Rectal smooth muscle tissue (tissue), 1 donor: Measurements from ENCODE around the gene MAN1C1.
"Not testable (repeated sequence)": the region's sequence is repeated elsewhere in the genome, so short reads cannot be mapped to it uniquely, and the experiment has no call there.

Experiments used
- H3K27ac ChIP-seq: one replicate; pipeline ENCODE4 v1.7.0; 2013; ENCODE audit warnings: low read depth, low read length, inconsistent platforms
- H3K27me3 ChIP-seq: one replicate; pipeline ENCODE4 v1.7.0; 2013; ENCODE audit warnings: low read length; ENCODE audit not compliant: control insufficient read depth, insufficient read depth
- H3K36me3 ChIP-seq: one replicate; pipeline ENCODE4 v1.7.0; 2013; ENCODE audit warnings: low read length; ENCODE audit not compliant: control insufficient read depth, insufficient read depth
- H3K4me1 ChIP-seq: one replicate; pipeline ENCODE4 v1.7.0; 2013; ENCODE audit warnings: low read length; ENCODE audit not compliant: control insufficient read depth, insufficient read depth
- H3K4me3 ChIP-seq: one replicate; pipeline ENCODE4 v1.7.0; 2013; ENCODE audit warnings: low read length
- H3K9ac ChIP-seq: one replicate; pipeline ENCODE4 v1.7.0; 2013; ENCODE audit warnings: low read length

MAN1C1 gene

GRCh38 chr1:25573961-25574360, 42.6 kb upstream of the MAN1C1 start:
- Histone ChIP-seq H3K36me3 (no peaks in the 10 kb centered on the region), H3K4me3 (no peak overlapping the region), H3K4me1 (peaks cover 3% of the 10 kb centered on the region), H3K27me3 (peaks cover 1% of the 10 kb centered on the region), H3K27ac (no peak overlapping the region), H3K9ac (no peak overlapping the region)

GRCh38 chr1:25575191-25575590, 41.4 kb upstream of the MAN1C1 start:
- Histone ChIP-seq H3K4me3 (no peak overlapping the region), H3K27me3 (peaks cover 1% of the 10 kb centered on the region)

GRCh38 chr1:25576459-25577133, 40.0 kb upstream of the MAN1C1 start:
- no peak overlapping the region for H3K4me3 ChIP-seq

More at GRCh38 chr1:25575191-25575590, 41.4 kb upstream of the MAN1C1 start:
- no peak overlapping the region for H3K27ac ChIP-seq
- no peaks in the 10 kb centered on the region for H3K36me3 ChIP-seq
- no peak overlapping the region for H3K9ac ChIP-seq
- H3K4me1 ChIP-seq = no peaks in the 10 kb centered on the region

DNA sequence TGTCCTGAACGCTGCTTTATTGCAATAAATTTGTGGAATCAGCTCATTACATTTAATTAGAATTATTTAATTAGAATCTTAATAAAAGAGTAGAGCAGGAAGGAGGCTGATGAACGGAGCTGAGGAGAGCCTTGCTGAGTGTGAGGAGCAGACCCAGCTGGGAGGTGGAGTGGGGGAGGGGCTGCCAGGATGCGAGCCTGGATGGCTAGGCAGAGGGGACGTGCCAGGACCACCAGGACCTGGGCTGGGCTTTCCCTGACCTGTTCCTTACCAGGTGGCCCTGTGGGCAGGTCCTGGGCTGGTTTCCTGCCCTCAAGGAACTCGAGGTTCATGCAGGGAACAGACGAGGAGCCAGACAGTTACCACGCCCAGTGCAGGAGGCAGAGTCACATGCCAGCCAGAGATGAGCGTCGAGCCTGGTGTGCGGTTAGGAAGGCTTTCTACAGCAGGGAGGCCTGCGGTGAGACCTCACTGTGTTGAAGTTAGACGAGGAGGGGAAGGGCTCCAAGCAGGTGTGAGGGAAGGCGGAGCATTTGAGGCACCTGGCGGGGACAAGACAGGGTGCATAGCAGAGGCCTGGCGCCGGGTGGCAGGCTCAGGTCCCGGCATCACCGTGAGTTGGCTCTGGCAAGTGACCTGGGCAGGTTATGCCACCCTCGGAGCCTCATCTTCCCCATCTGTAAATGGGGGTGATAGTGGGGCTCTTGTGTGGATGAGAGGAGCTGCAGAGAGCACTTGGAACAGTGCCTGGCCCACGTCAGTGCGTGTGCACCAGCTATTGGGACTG, 39.3 kb upstream of the MAN1C1 start:
- no peaks in the 10 kb centered on the region for H3K4me1 ChIP-seq
- H3K36me3 ChIP-seq = no peaks in the 10 kb centered on the region
- H3K27ac ChIP-seq = no peak overlapping the region
- peaks cover 1% of the 10 kb centered on the region for H3K27me3 ChIP-seq
- H3K9ac ChIP-seq = no peak overlapping the region
- no peak overlapping the region for H3K4me3 ChIP-seq

More at GRCh38 chr1:25576459-25577133, 40.0 kb upstream of the MAN1C1 start:
- no peaks in the 10 kb centered on the region for H3K36me3 ChIP-seq
- H3K4me1 ChIP-seq = no peaks in the 10 kb centered on the region
- H3K27ac ChIP-seq = no peak overlapping the region
- H3K27me3 ChIP-seq = peaks cover 1% of the 10 kb centered on the region
- no peak overlapping the region for H3K9ac ChIP-seq

DNA sequence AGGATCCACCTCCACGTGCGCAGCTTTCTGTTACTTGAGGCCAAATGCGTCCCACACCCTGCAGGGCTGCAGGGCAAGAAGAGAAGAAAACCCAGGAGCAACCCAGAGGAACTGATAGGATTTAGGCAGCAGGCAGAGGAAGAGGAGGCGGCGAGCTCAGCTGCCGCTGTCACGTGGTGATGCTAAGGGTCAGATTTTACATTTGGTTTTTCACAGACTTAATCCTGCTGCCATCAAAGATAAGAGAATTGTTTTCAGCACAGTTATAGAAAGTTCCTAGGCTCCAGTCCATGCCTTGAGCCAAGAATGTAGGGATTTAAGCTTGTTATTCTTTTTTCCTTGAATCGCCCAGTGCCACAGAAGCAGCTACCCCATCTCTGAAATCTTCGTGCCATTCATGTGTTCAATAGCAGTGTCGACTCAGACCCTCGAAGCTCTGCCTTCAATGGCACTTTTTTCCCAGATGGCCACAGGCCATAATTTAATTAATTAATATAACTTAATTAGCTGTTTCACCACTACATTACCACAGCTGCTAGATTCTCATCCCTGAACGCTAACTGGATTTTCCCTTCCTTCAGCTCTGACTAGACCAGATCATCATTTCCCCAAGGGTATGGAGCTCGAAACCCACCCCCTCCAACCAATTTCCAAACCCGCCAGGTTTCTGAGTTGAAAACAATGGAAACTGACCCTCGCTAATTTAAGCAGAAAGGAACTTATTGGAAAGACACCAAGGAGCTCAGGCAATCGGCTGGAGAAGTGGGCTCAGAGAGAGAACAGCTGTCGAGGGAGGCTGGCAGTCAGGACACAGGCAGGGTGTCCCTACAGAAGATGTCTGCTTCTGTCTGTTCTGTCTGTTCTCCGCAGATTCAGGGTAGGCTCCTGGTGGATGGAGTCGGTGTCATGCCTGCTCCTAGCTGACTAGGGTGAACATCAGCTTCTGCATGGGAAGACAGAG, 37.0 kb upstream of the MAN1C1 start:
- Histone ChIP-seq H3K27ac (no peak overlapping the region), H3K36me3 (no peaks in the 10 kb centered on the region), H3K9ac (no peak overlapping the region), H3K27me3 (no peaks in the 10 kb centered on the region), H3K4me1 (no peaks in the 10 kb centered on the region), H3K4me3 (no peak overlapping the region)

- Histone ChIP-seq H3K4me1 (no peaks in the 10 kb centered on the region), H3K4me3 (no peak overlapping the region), H3K9ac (no peak overlapping the region), H3K27me3 (no peaks in the 10 kb centered on the region), H3K27ac (no peak overlapping the region), H3K36me3 (no peaks in the 10 kb centered on the region)
These were observed 35.7 kb upstream of the MAN1C1 start for GRCh38 chr1:25580927-25581326.

GRCh38 chr1:25581764-25582163, 34.8 kb upstream of the MAN1C1 start:
- no peaks in the 10 kb centered on the region for H3K4me1 ChIP-seq
- no peak overlapping the region for H3K27ac ChIP-seq
- no peak overlapping the region for H3K9ac ChIP-seq
- H3K4me3 ChIP-seq = no peak overlapping the region
- H3K36me3 ChIP-seq = no peaks in the 10 kb centered on the region
- no peaks in the 10 kb centered on the region for H3K27me3 ChIP-seq

- H3K27me3 ChIP-seq = no peaks in the 10 kb centered on the region
- no peaks in the 10 kb centered on the region for H3K36me3 ChIP-seq
- no peaks in the 10 kb centered on the region for H3K4me1 ChIP-seq
- no peak overlapping the region for H3K9ac ChIP-seq
- H3K4me3 ChIP-seq = no peak overlapping the region
- H3K27ac ChIP-seq = no peak overlapping the region
These were observed 32.8 kb upstream of the MAN1C1 start for GRCh38 chr1:25583519-25584370.

DNA sequence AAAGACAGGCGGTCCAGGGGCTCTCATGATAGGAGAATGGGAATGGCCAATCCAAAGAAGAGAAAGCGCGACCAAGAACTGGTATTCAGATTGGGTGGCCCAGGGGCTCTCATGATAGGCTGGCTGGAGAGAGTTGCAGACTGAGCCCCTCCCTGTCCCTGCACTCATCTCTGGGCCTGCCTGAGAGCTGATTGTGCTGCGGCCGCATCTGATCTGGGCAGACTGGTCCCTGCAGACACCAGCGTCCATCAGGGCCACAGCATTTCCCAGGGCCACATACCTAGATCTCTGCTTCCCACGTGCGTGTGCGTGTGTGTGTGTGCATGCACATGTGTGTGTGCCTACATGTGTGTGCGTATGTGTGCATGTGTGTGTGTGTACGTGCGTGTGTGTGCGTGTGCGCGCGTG, 30.4 kb upstream of the MAN1C1 start:
- H3K27me3 ChIP-seq = no peaks in the 10 kb centered on the region
- H3K27ac ChIP-seq = no peak overlapping the region
- no peak overlapping the region for H3K9ac ChIP-seq
- no peaks in the 10 kb centered on the region for H3K36me3 ChIP-seq
- no peak overlapping the region for H3K4me3 ChIP-seq
- peaks cover 6% of the 10 kb centered on the region for H3K4me1 ChIP-seq

- H3K36me3 ChIP-seq = no peaks in the 10 kb centered on the region
- H3K27me3 ChIP-seq = no peaks in the 10 kb centered on the region
- no peak overlapping the region for H3K27ac ChIP-seq
- peaks cover 6% of the 10 kb centered on the region for H3K4me1 ChIP-seq
- no peak overlapping the region for H3K9ac ChIP-seq
- no peak overlapping the region for H3K4me3 ChIP-seq
These were observed 29.3 kb upstream of the MAN1C1 start for GRCh38 chr1:25587290-25587689.

DNA sequence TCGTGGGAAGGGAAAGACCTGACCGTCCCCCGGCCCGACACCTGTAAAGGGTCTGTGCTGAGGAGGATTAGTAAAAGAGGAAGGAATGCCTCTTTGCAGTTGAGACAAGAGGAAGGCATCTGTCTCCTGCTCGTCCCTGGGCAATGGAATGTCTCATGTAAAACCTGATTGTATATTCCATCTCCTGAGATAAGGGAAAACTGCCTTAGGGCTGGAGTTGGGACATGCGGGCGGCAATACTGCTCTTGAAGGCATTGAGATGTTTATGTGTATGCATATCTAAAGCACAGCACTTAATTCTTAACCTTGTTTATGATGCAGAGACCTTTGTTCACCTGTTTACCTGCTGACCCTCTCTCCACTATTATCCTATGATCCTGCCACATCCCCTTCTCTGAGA, 28.4 kb upstream of the MAN1C1 start:
- H3K36me3 ChIP-seq, H3K4me1 ChIP-seq, H3K27ac ChIP-seq, H3K27me3 ChIP-seq, H3K4me3 ChIP-seq, H3K9ac ChIP-seq: not testable (repeated sequence)
